ENCODE data around the gene PRKRIP1.
A peak's percentile ranks its signal among the peaks of the same experiment; 100 is the strongest.

PRKRIP1 gene

DNA sequence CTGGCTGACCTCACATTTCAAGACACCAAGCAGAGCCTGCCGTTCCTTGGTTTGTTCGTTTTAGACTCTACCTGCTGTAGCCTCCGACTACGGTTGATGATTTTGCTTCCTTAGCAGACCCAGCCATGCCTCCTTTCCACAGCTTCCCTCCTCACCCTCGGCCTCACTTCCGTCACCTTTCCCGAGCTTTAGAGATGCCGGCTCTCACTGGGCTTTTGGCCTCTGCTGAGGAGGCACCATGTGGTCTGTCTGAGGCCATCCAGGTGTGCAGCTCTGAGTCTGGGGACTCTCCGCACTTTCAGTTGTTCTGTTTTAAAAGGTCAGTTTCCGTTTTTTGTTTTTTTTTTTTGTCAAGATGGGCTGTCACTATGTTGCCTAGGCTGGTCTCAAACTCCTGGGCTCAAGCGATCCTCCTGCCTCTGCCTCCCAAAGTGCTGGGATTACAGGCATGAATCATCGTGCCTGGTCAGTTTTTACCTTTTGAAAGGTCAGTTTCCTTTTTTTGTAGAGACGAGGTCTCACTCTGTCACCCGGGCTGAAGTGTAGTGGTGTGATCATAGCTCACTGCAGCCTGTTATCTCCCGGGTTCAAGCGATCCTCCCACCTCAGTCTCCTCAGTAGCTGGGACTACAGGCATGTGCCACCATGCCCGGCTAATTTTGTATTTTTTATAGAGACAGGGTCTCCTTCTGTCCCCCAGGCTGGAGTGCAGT lies 49.0 kb downstream of the PRKRIP1 start:
- peak overlapping the region; percentile 50 for H3K9ac ChIP-seq (ENCODE audit: low read length)

DNA sequence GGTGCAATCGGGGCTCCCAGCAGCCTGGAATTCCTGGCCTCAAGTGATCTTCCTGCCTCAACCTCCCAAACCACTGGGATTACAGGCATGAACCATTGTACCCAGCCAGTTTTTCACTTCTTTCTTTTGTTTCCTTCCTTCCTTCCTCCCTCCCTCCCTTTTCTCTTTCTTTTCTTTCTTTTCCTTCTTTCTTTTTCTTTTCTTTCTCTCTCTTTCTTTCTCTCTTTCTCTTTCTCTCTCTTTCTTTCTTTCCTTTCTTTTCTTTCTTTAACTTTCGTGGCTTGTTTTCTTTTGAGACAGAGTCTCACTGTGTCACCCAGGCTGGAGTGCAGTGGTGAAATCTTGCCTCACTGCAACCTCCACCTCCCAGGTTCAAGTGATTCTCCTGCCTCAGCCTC lies 49.5 kb downstream of the PRKRIP1 start:
- peak overlapping the region; percentile 50 for H3K9ac ChIP-seq (ENCODE audit: low read length)
- peaks cover 64% of the 10 kb centered on the region for H3K36me3 ChIP-seq (ENCODE audit: insufficient read depth, low read length)
- peak overlapping the region; percentile 49 for H3K4me2 ChIP-seq (ENCODE audit: low read length)
- H4K20me1 ChIP-seq (ENCODE audit: insufficient read depth, low read length): no peaks in the 10 kb centered on the region
- H2AFZ ChIP-seq (ENCODE audit: low read length): no peak overlapping the region
- TF ChIP-seq, protein P1, sequence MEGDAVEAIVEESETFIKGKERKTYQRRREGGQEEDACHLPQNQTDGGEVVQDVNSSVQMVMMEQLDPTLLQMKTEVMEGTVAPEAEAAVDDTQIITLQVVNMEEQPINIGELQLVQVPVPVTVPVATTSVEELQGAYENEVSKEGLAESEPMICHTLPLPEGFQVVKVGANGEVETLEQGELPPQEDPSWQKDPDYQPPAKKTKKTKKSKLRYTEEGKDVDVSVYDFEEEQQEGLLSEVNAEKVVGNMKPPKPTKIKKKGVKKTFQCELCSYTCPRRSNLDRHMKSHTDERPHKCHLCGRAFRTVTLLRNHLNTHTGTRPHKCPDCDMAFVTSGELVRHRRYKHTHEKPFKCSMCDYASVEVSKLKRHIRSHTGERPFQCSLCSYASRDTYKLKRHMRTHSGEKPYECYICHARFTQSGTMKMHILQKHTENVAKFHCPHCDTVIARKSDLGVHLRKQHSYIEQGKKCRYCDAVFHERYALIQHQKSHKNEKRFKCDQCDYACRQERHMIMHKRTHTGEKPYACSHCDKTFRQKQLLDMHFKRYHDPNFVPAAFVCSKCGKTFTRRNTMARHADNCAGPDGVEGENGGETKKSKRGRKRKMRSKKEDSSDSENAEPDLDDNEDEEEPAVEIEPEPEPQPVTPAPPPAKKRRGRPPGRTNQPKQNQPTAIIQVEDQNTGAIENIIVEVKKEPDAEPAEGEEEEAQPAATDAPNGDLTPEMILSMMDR (IDR thresholded peaks at IDR 0.05; ENCODE audit: low read length): no peak
- no peak for TF ChIP-seq EZH2 (IDR thresholded peaks at IDR 0.05; ENCODE audit: borderline replicate concordance, low read length)
- H3K27me3 ChIP-seq (ENCODE audit: insufficient read depth, low read length): no peaks in the 10 kb centered on the region
- peak overlapping the region; percentile 31 for H3K4me3 ChIP-seq (ENCODE audit: low read depth, low read length, poor library complexity, severe bottlenecking)
- peaks cover 21% of the 10 kb centered on the region for H3F3A ChIP-seq (ENCODE audit: insufficient read depth, low read length)
- H3K27ac ChIP-seq (ENCODE audit: low read depth, low read length, poor library complexity, severe bottlenecking): peak overlapping the region; percentile 97
- no peaks in the 10 kb centered on the region for H3K9me3 ChIP-seq (ENCODE audit: low read length)
- H3K4me1 ChIP-seq (ENCODE audit: insufficient read depth, low read length, severe bottlenecking): peaks cover 71% of the 10 kb centered on the region
- H3K79me2 ChIP-seq (ENCODE audit: insufficient read depth, low read length): no peaks in the 10 kb centered on the region
- H3K9me2 ChIP-seq (ENCODE audit: low read depth, low read length): no peaks in the 10 kb centered on the region

More for the DNA sequence above, 49.0 kb downstream of the PRKRIP1 start:
- Histone ChIP-seq H3K36me3 (ENCODE audit: insufficient read depth, low read length) (peaks cover 70% of the 10 kb centered on the region), H3K27me3 (ENCODE audit: insufficient read depth, low read length) (no peaks in the 10 kb centered on the region), H3K27ac (ENCODE audit: low read depth, low read length, poor library complexity, severe bottlenecking) (peak overlapping the region; percentile 97), H2AFZ (ENCODE audit: low read length) (no peak overlapping the region), H3K4me3 (ENCODE audit: low read depth, low read length, poor library complexity, severe bottlenecking) (peak overlapping the region; percentile 31), H3K79me2 (ENCODE audit: insufficient read depth, low read length) (no peaks in the 10 kb centered on the region), H3K9me3 (ENCODE audit: low read length) (no peaks in the 10 kb centered on the region), H4K20me1 (ENCODE audit: insufficient read depth, low read length) (no peaks in the 10 kb centered on the region), H3K4me1 (ENCODE audit: insufficient read depth, low read length, severe bottlenecking) (peaks cover 71% of the 10 kb centered on the region), H3K9me2 (ENCODE audit: low read depth, low read length) (no peaks in the 10 kb centered on the region), H3K4me2 (ENCODE audit: low read length) (peak overlapping the region; percentile 49), H3F3A (ENCODE audit: insufficient read depth, low read length) (peaks cover 25% of the 10 kb centered on the region)
- TF ChIP-seq EZH2 (IDR thresholded peaks at IDR 0.05; ENCODE audit: borderline replicate concordance, low read length): no peak
- TF ChIP-seq, protein P1 (IDR thresholded peaks at IDR 0.05; ENCODE audit: low read length): no peak

GRCh38 chr7:102446387-102447156 lies 50.4 kb downstream of the PRKRIP1 start:
- H2AFZ ChIP-seq (ENCODE audit: low read length): no peak overlapping the region
- peak overlapping the region; percentile 1; the same call in 1 of the 2 replicates for H3K9ac ChIP-seq (ENCODE audit: low read length)
- H3K4me2 ChIP-seq (ENCODE audit: low read length): no peak overlapping the region
- no peaks in the 10 kb centered on the region for H3K79me2 ChIP-seq (ENCODE audit: insufficient read depth, low read length)
- H3F3A ChIP-seq (ENCODE audit: insufficient read depth, low read length): peaks cover 15% of the 10 kb centered on the region
- no peak overlapping the region for H3K4me3 ChIP-seq (ENCODE audit: low read depth, low read length, poor library complexity, severe bottlenecking)
- TF ChIP-seq, protein P1 (IDR thresholded peaks at IDR 0.05; ENCODE audit: low read length): no peak
- no peak for TF ChIP-seq EZH2 (IDR thresholded peaks at IDR 0.05; ENCODE audit: borderline replicate concordance, low read length)
- H3K27me3 ChIP-seq (ENCODE audit: insufficient read depth, low read length): no peaks in the 10 kb centered on the region
- no peaks in the 10 kb centered on the region for H3K9me2 ChIP-seq (ENCODE audit: low read depth, low read length)
- H4K20me1 ChIP-seq (ENCODE audit: insufficient read depth, low read length): no peaks in the 10 kb centered on the region
- H3K27ac ChIP-seq (ENCODE audit: low read depth, low read length, poor library complexity, severe bottlenecking): peak overlapping the region; percentile 97
- no peaks in the 10 kb centered on the region for H3K9me3 ChIP-seq (ENCODE audit: low read length)
- H3K36me3 ChIP-seq (ENCODE audit: insufficient read depth, low read length): peaks cover 61% of the 10 kb centered on the region
- peaks cover 71% of the 10 kb centered on the region for H3K4me1 ChIP-seq (ENCODE audit: insufficient read depth, low read length, severe bottlenecking)
